GM11168 (cell line): Measurements from ENCODE around the gene FAHD1.
"Not testable (repeated sequence)": the region's sequence is repeated elsewhere in the genome, so short reads cannot be mapped to it uniquely, and the experiment has no call there.

ENCODE experiments used
- in situ Hi-C: fragments of 300-500 bp; cut with MboI; formaldehyde crosslinking; loops from one replicate; pipeline ENCODE4 v1.12.0; 2022; ENCODE audit warnings: low sequenced_read_pairs; ENCODE audit not compliant: unreplicated experiment

FAHD1 gene

DNA sequence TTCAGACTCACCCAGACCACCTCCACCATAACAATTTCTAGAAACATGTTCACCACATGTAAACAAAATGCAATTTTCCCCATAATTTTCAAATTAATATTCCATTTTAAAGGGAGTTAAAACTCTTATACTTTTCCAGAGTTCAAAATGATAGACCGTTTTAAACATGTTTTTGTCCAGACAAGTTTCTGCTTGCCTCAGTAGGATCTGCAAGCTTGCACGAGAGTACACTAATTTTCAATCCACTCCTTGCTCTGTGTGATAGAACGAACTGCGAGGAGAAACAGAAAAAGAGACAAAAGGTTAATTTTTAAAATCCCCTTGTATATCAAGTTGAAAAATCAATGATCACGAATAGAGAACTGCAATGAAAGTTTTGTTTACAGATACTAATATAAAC is 7.1 kb downstream of the FAHD1 start:
- in situ Hi-C loops, result no loop called here

DNA sequence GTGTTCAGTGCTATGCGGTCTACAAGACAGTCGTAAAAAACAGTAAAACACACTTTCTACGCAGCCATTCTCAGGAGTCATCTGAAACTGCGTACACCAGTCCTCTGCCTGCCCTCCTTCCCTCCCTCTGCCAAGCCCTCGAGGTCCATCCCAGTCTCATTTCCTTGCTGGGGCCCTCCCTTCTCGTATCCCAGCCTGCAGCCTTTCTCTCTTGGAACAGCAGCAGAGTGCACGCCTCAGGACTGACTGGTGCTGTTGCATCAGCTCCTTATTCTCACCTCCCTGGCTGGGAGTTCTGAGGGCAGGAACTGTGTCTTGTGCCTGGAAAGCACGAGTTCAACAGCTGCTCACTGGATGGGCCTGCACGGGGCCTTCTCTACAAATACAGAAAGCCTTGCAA is 12.5 kb downstream of the FAHD1 start:
- in situ Hi-C loops, result no loop called here

- in situ Hi-C loops, result no loop called here
Measured at GRCh38 chr16:1845985-1846384, 19.0 kb downstream of the FAHD1 start.

DNA sequence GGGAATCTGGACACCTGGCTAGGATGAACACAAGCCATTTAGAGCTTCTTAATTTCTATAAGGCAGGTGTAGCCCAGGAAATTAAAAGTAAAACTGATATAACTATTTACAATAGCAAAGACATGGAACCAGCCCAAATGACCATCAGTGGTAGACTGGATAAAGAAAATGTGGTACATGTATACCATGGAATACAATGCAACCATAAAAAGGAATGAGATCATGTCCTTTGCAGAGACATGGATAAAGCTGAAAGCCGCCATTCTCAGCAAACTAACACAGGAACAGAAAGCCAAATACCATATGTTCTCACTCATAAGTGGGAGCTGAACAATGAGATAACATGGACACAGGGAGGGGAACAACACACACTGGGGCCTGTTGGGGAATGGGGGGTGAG is 19.4 kb downstream of the FAHD1 start:
- in situ Hi-C loops, result no loop called here

- in situ Hi-C loops, result no loop called here
Measured at GRCh38 chr16:1850981-1851380, 24.0 kb downstream of the FAHD1 start.

GRCh38 chr16:1851793-1852192 is 24.8 kb downstream of the FAHD1 start:
- in situ Hi-C loops, result no loop called here

- in situ Hi-C loops, result no loop called here
Measured at GRCh38 chr16:1857433-1858097, 30.6 kb downstream of the FAHD1 start.

GRCh38 chr16:1858189-1858865 is 31.3 kb downstream of the FAHD1 start:
- in situ Hi-C loops, result no loop called here

GRCh38 chr16:1859650-1860049 is 32.6 kb downstream of the FAHD1 start:
- in situ Hi-C loops, result loop anchor here (5.0 kb wide), 1 partner anchor 73 kb away; no protein-coding TSS in a partner anchor

GRCh38 chr16:1861730-1862129 is 34.7 kb downstream of the FAHD1 start:
- in situ Hi-C loops, result loop anchor here (5.0 kb wide), 1 partner anchor 71 kb away; no protein-coding TSS in a partner anchor

DNA sequence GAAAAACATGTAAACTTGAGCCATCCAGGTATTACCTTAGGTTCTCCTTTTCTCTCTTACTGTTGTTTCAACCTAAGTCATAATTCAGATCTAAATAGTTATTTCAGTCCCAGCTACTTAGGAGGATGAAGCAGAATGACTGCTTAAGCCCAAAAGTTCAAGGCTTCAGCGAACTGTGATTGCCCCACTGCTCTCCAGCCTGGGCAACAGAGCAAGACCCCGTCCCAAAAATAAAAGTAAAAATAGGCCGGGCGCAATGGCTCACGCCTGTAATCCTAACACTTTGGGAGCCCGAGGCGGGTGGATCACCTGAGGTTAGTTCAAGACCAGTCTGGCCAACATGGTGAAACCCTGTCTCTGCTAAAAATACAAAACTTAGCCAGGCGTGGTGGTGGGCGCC is 35.4 kb downstream of the FAHD1 start:
- in situ Hi-C loops, result loop anchor here (5.0 kb wide), 1 partner anchor 70 kb away; no protein-coding TSS in a partner anchor

- in situ Hi-C loops, result loop anchor here (5.0 kb wide), 1 partner anchor 68 kb away; no protein-coding TSS in a partner anchor
Measured at GRCh38 chr16:1863681-1864460, 36.9 kb downstream of the FAHD1 start.

GRCh38 chr16:1865902-1866690 is 39.1 kb downstream of the FAHD1 start:
- in situ Hi-C loops, result no loop called here

DNA sequence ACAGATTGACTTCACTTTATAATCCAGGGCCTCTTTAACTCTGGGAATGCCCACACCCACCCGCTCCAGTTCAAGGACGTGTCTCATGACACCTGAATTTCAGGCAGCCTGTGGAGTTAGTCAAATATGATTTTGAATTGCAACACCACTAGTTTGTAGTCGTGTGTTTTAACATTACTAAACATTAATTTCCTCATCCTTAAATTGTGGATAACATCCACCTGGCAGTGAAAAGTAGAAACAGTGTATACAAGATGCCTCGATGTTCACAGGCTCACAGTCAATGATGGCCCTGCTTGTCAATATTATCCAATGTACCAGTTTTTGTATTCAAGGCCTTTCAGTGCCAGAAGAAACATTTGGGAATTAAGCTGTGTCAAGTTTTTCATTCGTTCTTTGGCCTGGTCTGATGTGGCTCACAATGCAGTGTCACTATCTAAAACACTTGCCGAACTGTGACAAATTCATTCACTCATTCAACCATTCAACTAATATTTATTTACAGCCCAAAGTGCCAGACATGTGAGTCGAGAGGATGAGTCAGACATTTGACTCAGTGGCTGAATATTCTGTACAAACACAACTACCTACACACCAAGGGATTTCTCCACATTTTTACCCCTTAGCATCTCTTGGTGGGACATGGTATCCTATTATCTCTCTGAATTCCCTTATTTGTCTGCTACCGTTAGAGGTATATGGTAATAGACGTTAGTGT is 43.5 kb downstream of the FAHD1 start:
- in situ Hi-C loops, result no loop called here

DNA sequence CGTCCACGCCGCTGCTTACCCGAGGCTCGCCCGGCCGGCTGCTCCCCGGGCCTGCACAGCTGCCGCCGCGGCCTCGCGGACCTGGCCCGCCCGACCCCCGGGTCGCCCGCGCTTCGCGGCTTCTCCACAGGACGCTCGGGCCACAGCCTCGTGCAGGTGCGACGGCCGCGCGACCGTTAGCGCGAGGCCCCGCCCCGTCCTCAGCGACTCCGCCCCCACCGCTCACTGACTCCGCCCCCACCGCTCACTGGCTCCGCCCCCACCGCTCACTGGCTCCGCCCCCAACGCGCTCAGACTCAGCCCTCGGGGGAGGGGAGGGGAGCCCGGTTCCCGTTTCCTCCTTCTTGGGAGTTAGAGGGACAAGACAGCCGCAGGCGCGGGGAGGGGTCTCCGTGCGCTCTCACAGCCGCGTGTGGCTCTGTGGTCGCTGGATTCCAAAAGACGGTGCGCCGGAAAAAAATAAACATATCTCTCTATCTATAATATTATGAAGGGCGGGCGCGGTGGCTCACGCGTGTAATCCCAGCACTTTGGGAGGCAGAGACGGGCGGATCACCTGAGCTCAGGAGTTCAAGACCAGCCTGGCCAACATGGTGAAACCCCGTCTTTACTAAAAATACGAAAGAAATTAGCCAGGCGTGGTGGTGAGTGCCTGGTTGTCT is 45.1 kb downstream of the FAHD1 start, which contains the start of gene MEIOB:
Gene MEIOB, minus strand, starts transcription at position 191 of the 662 bp plus-strand sequence. CDS start 3,989 bp downstream, outside the sequence.
- in situ Hi-C loops, result no loop called here

- in situ Hi-C loops, result no loop called here
Measured at GRCh38 chr16:1874854-1875253, 47.8 kb downstream of the FAHD1 start.

GRCh38 chr16:1876066-1876465 is 49.1 kb downstream of the FAHD1 start:
- in situ Hi-C loops, result not testable (repeated sequence)

DNA sequence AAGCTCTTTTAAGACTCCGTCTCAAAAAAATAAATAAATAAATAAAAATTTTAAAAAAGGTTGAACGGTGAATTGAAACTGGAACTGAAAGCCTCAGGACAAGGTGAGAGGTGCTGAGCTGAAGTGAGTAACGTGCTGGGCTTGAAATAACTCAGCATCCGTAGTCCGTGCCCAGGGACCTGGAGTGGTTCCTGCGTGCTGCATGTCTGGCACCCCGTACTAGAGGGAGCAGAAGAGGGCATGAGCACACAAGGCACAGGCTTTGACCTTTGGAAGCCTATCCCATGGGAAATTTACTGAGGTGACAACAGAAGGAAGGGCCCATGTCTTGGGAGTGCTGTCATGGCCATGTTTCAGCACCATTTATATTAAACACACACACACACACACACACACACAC is 49.5 kb downstream of the FAHD1 start:
- in situ Hi-C loops, result no loop called here

DNA sequence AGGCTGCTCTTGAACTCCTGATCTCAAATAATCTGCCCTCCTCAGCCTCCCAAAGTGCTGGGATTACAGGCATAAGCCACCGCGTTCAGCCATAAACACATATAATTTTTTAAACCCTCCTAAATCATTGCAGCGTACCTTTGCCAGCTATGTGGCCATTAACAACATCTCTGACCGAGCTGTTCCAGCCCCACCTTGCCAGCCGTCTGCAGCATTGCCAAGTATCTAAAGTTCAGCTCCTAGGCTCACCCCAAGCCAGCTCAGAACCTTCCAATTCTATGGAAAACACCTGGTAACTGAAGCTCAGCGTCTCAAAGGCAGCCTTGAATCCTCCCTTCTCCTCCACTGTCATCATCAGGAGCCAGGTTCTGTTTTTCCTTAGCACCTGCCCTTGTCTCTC is 50.1 kb downstream of the FAHD1 start:
- in situ Hi-C loops, result no loop called here
